NCI-H82 (cell line): ENCODE measurements around the gene LUZP2.

Experiments
- DNase-seq: peaks from one replicate; lab custom pipeline; 2025; lab: John Stamatoyannopoulos, UW

The LUZP2 gene

DNA sequence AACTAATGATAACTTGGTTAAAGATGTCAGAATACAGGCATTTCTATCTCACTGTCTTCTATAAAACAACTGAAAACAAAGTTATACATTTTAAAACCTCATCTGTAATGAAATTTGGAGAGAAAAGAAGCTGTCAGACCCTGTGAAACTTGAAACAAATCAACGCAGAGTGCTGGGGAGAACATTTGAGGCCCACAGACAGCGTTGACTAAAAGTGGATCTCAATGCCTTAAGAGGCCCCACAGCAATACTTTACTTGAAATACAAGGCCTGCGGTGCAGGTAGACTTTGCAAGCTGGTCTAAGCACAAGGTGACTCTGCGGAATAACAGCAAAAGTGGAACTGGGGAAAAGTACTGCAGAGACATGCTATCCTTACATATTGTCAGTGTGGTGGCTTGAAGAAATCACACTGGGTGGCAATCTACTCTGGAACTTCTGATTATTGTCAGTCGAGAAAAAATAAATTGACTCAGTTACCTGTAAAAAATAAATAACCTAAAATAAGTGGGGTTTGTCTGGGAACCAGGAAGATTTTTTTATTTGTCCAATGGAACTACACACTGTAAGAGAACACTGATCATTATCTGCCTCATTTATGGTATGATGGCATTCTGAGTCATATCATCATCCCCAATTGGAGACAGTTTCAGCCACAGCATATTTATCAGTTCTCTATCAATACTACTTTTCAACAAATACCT, 138.9 kb downstream of the LUZP2 start:
- no peak for DNase-seq

DNA sequence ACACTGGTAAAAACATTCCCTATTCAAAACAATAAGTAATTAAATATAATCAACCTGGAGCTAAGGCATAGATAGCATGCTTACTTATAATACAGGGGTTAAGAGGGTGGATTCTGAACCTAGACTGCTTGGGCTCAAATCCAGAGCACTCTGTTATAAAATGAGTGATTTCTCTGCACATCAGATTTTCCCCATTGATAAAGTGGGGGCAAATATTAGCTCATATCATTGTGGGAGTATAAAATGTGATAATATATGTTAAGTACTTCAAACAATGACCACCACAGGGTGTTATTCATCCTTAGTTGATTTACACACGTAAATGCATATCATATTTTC, 139.4 kb downstream of the LUZP2 start:
- no peak for DNase-seq

DNA sequence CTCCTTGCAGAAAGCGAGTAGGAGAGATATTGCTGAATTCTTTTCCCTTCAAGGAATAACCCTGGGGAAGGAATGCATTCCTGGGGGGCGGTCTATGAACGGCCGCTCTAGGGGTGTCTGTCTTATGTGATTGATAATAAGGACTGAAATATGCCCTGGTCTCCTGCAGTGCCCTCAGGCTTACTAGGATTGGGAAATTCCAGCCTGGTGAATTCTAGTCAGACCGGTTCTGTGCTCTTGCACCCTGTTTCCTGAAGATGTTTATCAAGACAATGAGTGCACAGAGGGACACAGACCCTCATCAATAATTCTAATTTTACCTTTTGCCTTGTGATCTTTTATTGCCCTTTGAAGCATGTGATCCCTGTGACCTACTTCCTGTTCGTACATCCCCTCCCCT, 140.7 kb downstream of the LUZP2 start:
- DNase-seq = no peak

DNA sequence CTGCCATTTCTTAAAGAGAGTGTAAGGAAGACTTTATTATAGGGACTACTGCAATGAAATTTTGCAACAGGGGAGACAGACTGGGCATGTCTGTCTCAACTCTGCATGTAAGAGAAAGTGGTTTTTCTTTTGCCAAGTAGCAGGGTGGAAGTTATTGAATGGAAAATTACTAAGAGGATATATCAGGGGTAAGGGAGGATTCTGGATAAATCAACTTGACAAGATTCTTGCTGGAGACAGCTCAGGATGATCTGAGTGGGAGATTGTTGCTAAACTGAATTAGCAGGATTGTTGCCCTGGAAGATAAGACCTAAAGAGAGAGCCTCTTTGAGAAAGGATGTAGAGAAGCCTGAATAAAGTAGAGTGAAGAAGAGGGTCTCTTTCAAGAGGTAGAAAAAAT, 145.8 kb downstream of the LUZP2 start:
- peak; percentile 25 for DNase-seq

DNA sequence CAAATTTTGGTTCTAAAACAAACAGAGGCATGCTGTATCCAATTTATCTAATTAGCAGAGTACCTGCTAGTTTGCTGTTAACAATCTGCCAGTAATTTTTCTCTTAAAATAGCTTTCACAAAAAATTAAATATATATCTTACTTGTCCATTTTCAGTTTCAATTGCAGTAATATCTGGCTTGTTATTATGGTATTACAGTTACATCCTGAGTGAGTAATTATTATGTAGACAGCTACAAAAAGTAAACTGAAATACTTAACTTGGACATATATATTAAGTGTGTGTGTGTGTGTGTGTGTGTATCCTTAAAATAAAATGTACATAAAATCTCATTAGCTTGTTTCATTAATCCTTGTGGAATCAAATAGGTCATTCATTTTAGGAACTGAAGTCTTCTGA, 148.7 kb downstream of the LUZP2 start:
- DNase-seq = peak; percentile 33

DNA sequence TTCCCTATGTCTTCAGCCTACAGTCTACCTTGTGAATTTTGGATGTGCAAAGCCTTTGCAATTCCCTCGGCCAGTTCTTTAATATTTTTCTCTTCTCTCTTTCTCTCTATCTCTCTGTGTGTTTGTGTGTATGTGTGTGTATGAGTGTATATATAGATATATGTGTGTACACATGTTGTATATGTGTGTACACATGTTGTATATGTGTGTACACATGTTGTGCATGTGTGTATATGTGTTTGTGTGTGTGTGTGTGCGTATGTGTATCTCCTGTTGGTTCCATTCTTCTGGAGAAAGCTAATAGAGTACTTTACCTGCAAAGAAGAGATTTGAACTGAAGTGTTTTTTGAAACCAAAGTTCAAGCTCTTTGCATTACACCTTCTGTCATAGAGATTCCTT, 155.0 kb downstream of the LUZP2 start:
- DNase-seq = no peak

GRCh38 chr11:24653901-24654300, 157.0 kb downstream of the LUZP2 start:
- DNase-seq = no peak

DNA sequence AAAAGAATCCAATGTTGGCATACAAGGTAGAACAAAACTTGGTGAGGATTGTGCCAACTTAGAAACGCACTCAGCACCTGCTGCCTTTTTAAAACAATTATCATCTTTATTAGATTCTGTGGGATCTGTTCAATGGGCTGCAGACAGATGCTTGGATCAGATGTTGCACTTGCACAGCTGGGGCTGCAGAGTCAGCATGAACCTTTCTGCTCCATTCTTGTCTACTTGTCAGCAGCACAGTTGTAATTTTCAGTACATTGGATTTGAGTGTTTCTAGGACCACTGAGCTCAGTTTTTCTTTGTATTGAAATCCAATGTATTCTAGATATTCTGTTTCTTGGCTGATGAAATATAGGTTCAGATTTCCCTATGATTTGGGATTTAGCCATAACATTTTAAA, 164.5 kb downstream of the LUZP2 start:
- DNase-seq = no peak

DNA sequence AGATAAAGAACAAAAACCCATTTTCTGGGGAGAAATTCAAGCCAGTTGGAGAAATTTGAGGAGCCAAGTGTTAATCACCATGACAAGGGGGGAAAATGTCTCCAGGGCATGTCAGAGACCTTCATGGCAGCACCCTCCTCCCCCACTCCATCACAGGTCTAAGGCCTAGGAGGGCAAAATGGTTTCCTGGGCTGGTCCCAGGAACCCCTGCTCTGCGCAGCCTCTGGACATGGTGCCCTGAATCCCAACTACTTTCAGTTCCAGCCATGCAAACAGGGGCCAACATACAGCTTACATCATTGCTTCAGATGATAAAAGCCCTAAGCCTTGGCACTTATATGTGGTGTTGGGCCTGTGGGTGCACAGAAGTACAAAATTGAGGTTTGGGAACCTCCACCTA, 167.5 kb downstream of the LUZP2 start:
- DNase-seq = no peak

GRCh38 chr11:24667353-24667968, 170.6 kb downstream of the LUZP2 start:
- DNase-seq = no peak

DNA sequence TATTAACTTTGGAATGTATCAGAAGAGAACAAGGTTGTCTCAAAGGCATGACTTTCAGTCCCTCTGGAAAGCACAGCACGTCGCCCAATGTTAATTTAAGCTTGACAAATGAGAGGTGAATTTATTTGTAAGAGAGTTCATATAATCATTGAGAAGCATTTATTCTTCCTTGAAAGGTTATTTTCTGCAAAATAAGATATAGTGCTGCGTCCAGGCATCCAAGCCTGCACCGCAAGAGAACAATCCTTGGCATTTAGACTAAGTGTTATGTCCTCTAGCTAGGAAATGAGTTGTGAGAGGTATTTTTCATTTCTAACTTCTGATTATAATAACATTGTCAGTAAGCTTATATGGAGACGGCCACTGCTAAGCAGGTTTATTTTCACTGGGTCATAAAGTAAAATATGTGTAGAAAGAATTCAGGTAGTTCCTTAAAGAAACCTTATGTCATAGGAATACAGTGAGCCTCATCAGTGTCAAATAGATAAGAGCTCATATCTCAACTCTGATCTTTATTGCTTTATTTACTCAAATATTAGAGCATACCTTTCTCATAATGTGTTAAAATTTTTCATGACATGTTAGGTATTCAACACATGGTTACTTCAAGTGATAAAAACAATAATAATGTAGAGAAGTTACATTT, 182.0 kb downstream of the LUZP2 start:
- no peak for DNase-seq

DNA sequence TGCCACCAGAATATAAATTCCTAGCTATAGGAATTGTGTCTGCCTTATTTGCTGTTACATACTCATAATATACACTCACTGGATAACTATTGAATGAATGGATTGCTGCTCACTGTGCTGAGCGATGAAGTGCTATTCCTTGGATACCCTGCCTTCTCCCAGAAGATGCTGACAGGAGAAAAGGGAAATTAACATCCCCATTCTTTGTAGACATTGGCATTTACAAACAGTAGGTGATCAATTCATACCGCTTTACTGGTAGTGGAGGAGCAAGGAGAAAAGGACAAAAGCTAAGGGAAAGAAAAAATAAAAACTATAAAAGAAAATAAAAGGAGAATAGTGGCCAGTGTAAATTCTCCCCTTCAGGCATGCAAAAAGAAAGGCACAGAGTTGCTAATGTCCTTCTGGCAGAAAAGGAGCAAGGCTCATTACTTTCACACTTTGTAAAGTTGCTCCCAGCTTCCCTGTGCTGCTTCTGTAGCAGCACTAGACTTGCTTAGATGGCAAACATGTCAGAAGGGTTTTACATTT, 183.0 kb downstream of the LUZP2 start:
- no peak for DNase-seq

DNA sequence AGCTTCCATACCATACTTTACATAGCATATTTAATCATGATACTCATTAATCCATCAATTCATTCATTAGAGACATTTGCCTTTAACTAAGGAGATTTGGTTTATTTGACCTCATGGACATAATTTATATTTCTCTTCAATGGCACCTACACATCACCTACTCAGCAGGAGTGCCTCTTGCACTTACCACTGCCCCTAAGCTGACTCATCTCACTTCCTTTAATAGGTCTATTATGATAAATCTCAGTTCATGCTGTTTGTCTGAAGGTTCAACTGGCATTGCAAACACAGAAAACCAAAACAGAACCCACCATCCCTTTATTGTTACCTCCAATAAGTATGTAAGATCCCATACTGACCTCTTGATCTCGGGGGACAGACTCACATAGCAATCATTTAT, 186.7 kb downstream of the LUZP2 start:
- DNase-seq = no peak

GRCh38 chr11:24685821-24686220, 189.0 kb downstream of the LUZP2 start:
- DNase-seq = no peak

DNA sequence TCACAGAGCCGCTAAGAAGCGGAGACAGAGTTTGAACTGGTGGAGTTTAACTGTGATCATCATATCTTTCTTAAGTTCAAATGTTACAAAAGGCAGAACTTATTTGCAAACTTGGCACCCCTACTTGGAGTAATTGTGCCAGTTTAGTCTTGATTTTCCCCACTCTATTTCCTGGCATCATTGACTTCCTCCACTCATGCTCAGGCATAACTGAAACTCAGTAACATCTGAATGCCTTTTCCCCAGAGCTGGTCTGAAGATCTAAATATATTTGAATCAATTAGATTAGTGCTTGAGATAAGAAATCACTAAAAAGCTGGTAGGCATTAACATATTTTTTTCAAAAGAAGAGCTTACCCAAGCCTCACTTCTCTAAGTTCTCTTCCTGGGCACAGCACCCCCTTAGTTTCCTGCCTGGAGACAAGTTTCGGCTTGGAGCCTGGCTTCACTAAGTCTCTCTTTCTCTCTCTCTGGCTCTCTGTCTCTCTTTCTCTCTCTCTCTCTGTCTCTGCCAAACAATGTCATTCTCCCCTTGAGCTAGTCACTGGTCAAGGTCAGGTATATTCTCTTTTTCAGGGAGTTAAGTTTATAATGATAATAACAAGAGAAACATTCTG, 190.8 kb downstream of the LUZP2 start:
- DNase-seq = no peak

GRCh38 chr11:24688981-24689380, 192.1 kb downstream of the LUZP2 start:
- DNase-seq = no peak

DNA sequence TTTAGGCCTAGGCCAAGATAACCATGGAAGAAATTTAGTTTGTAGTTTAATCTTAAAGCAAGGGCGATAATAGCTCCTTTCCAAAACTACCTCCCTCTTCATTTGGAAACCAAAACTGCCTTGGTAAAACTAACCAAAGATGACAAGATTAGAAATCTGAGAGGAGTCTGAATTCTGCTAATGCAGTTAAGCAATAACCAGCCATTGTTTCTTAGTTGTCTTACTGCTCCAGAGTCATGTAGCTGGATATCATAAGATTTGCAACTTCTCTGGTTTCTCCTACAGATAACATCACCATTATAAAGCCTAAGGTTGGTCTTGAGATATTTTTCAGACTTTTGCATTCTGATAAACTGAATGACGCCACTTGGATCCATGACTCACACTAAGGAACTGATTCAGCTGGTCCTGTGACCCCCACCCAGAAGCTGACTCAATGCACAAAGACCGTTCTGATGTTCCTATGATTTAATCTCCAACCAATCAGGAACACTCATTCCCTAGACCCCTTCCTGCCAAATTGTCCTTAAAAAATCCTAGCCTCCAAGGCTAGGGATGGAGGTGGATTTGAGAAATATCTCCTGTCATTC, 200.8 kb downstream of the LUZP2 start:
- no peak for DNase-seq

DNA sequence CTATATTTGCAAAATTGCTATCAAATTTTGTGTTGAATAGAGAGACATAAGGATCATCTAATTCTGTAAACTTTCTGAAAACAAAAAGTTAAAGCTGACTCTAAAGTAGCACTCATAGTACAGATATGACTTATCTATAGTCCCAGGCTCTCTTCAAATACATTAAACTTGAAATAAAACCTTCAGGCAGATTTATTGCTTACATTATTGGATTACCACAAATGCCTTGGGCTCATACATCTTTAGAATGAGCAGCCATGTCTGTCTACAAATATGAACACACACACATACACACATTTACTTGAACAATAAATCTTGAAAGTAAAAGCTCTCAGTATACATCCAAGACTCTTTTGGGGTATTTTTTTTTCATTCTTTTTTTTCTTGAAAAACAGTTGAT, 207.9 kb downstream of the LUZP2 start:
- DNase-seq = peak; percentile 54

DNA sequence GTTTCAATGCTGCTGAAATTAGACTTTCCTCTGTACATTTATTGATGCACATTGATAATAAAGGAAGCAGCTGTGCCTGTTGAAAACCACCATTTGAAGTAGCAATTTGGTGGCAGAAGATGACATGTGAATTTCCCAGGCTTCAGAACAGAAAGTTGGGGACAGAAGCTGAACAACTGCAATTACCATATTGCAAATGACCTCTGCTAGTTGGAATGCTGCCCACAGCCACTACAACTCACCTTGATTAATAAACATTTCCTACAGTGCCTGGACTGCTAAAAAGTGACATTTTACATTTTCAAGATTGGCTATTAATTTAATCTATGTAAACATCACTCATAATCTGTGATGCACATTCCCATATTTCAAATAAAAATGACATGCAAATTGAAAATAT, 208.6 kb downstream of the LUZP2 start:
- DNase-seq = no peak

GRCh38 chr11:24708616-24709015, 211.8 kb downstream of the LUZP2 start:
- DNase-seq = no peak

DNA sequence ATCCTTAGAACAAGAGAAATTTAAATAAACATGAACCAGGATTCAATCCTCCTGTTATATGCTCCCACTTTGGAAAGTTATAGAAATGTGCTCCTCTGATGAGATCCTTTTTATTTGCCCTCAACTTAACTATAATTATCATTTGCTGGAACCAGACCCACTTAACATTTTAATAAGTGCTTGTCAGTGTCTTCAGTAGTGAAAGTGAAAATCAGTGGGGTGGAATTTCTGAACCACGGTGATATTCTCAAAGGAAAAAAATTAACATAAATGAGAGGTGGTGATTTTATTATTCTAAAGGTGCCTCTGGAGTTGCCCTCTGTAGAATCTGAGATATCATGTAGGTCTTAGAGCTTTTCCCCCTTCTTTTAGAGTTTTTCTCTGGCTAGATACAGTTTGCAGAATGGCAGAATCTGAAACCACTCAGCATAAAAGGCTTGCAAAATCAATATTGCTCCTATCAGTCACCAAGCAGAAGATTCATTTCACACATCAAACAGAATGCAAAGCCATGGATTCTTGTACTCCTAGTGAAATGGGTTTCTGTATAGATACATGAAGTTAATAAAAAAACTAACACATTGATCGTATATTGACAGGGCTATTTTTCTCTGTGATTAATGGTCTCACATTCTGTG, 213.2 kb downstream of the LUZP2 start:
- DNase-seq = no peak

- DNase-seq = no peak
These were observed 217.7 kb downstream of the LUZP2 start for GRCh38 chr11:24714601-24715000.
